WI38 (cell line): ENCODE data around the gene MED7.

Experiments
- H3K4me3 ChIP-seq: 2 replicates; pipeline ENCODE4 v1.5.1; 2011; ENCODE audit warnings: low read depth, mild to moderate bottlenecking, control low read depth, low read length
- CTCF ChIP-seq: IDR thresholded peaks from 2 replicates; pipeline ENCODE4 v1.5.1; 2012; ENCODE audit warnings: low read depth, mild to moderate bottlenecking, control low read depth, low read length

Gene MED7

GRCh38 chr5:157167214-157167621 lies 24.6 kb upstream of the MED7 start:
- H3K4me3 ChIP-seq = no peak overlapping the region
- no peak for TF ChIP-seq CTCF

GRCh38 chr5:157166214-157167213 lies 23.8 kb upstream of the MED7 start, which contains the start of gene GARIN3:
GARIN3 (minus strand) TSS chr5:157166264; CDS start chr5:157166168, 96 bp downstream.
- no peak for TF ChIP-seq CTCF
- no peak within 1 kb of the TSS for H3K4me3 ChIP-seq

GRCh38 chr5:157165668-157166067 lies 23.0 kb upstream of the MED7 start:
- no peak for TF ChIP-seq CTCF
- no peak overlapping the region for H3K4me3 ChIP-seq

- H3K4me3 ChIP-seq = no peak overlapping the region
- TF ChIP-seq CTCF = no peak
Observed at GRCh38 chr5:157165261-157165660, 22.6 kb upstream of the MED7 start.

- H3K4me3 ChIP-seq = no peak overlapping the region
- TF ChIP-seq CTCF = no peak
Observed at GRCh38 chr5:157164521-157164920, 21.9 kb upstream of the MED7 start.

GRCh38 chr5:157162919-157163510 lies 20.4 kb upstream of the MED7 start:
- no peak overlapping the region for H3K4me3 ChIP-seq
- TF ChIP-seq CTCF = no peak

- no peak overlapping the region for H3K4me3 ChIP-seq
- TF ChIP-seq CTCF = no peak
Observed at GRCh38 chr5:157161996-157162395, 19.3 kb upstream of the MED7 start.
